Progenitor cell of endocrine pancreas (in vitro differentiated cells): ENCODE measurements around the gene C4B. TPM values are rescaled to one million over a fixed set of nuclear protein-coding genes. Genes with fewer than 3 reads are reported as not detected.
"Not testable (repeated sequence)": the region's sequence is repeated elsewhere in the genome, so short reads cannot be mapped to it uniquely, and the experiment has no call there.

Experiments
- DNase-seq: peaks from one replicate; pipeline ENCODE4 v3.0.0; 2021; ENCODE audit warnings: low spot score; ENCODE audit not compliant: unreplicated experiment
- H3K27ac Mint-ChIP-seq: 2 replicates; pipeline ENCODE4 v1.8.0; 2021; ENCODE audit warnings: mild to moderate bottlenecking, moderate library complexity, mixed read lengths
- H3K27me3 Mint-ChIP-seq: 2 replicates; pipeline ENCODE4 v1.8.0; 2021; ENCODE audit warnings: mixed read lengths
- H3K36me3 Mint-ChIP-seq: 2 replicates; pipeline ENCODE4 v1.8.0; 2022; ENCODE audit warnings: mixed read lengths; ENCODE audit not compliant: insufficient read depth
- H3K4me1 Mint-ChIP-seq: 2 replicates; pipeline ENCODE4 v1.8.0; 2021; ENCODE audit warnings: low read depth, mixed read lengths
- H3K4me3 Mint-ChIP-seq: 2 replicates; pipeline ENCODE4 v1.8.0; 2021; ENCODE audit warnings: low read depth, mild to moderate bottlenecking, moderate library complexity, mixed read lengths
- H3K9me3 Mint-ChIP-seq: 2 replicates; pipeline ENCODE4 v1.8.0; 2021; ENCODE audit warnings: low read depth, mixed read lengths
- total RNA-seq: library from RNA; stranded (reverse); gene quantifications from 2 replicates; pipeline ENCODE4 v1.2.1, GENCODE V29; 2021
- TF ChIP-seq, protein P1 (sequence below): fragments of 200-600 bp; sonication (generic); IDR thresholded peaks from one replicate; pipeline ENCODE4 v1.5.0; 2021; ENCODE audit warnings: antibody characterized with exemption, mild to moderate bottlenecking; ENCODE audit not compliant: unreplicated experiment

The C4B gene
- total RNA-seq, 1 donor from 2014 or later, result 8.4 TPM

DNA sequence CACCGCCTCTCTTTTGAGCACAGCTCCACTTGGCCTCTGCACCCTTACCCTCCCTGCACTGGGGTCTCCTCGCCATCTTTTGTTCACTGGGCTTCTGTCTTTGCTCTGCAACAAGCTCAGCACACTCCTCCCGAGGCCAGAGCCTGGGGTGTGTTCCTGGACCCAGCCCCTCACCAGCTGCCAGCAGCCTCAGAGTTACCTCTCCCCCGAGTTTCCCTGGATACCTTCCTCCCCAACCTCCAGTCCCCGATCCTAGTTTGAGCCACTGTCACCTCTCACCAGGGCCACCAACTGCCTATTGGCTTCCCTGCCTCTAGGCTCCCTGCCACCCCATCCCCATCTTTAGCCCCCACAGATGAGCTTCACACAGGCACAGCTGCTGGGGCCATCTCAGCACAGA lies 36.0 kb downstream of the C4B start:
- Mint-ChIP-seq H3K27me3 (peaks cover 12% of the 10 kb centered on the region), H3K27ac (no peak overlapping the region), H3K9me3 (no peaks in the 10 kb centered on the region), H3K36me3 (no peaks in the 10 kb centered on the region), H3K4me3 (no peak overlapping the region), H3K4me1 (no peaks in the 10 kb centered on the region)
- no peak for DNase-seq
- TF ChIP-seq, protein P1, sequence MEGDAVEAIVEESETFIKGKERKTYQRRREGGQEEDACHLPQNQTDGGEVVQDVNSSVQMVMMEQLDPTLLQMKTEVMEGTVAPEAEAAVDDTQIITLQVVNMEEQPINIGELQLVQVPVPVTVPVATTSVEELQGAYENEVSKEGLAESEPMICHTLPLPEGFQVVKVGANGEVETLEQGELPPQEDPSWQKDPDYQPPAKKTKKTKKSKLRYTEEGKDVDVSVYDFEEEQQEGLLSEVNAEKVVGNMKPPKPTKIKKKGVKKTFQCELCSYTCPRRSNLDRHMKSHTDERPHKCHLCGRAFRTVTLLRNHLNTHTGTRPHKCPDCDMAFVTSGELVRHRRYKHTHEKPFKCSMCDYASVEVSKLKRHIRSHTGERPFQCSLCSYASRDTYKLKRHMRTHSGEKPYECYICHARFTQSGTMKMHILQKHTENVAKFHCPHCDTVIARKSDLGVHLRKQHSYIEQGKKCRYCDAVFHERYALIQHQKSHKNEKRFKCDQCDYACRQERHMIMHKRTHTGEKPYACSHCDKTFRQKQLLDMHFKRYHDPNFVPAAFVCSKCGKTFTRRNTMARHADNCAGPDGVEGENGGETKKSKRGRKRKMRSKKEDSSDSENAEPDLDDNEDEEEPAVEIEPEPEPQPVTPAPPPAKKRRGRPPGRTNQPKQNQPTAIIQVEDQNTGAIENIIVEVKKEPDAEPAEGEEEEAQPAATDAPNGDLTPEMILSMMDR, result no peak

DNA sequence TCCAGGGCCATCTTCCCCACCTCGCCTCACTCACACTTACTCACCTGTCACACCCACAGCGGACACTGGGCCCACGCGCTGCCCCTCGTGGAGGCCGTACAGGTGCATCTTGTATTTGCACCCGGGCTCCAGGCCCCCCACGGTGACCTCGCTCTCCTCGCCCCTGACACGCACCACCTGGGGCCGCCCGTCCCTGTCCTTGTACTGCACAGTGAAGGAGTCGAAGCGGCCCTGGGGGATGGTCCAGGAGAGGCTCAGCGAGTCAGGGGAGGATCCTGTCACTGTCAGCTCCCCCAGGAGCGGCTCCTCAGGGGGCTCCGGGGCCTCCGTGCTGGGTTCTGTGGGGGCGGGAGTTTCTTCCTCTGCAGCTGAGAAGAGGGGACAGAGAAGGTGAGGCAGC lies 38.0 kb downstream of the C4B start:
- H3K4me1 Mint-ChIP-seq, H3K9me3 Mint-ChIP-seq, H3K36me3 Mint-ChIP-seq, H3K4me3 Mint-ChIP-seq, DNase-seq: not testable (repeated sequence)
- Mint-ChIP-seq H3K27ac (peak overlapping the region; percentile 65), H3K27me3 (peaks cover 12% of the 10 kb centered on the region)

DNA sequence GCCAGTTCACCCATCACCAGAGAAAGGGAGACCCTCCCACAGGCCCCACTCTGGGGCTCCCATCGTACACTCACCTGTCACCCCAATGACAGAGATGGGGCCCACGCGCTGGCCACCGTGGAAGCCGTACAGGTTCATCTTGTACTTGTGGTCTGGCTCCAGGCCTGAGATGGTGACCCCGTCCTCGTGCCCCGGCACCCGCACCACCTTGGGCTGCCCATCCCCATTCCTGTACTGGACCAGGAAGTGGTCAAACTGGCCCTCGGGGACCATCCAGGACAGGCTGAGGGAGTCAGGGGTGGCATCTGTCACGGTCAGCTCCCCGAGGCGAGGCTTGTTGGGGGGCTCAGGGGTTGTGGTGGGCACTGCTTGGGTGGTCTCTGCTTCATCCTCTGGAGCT lies 38.7 kb downstream of the C4B start:
- H3K27me3 Mint-ChIP-seq, result peaks cover 12% of the 10 kb centered on the region
- not testable (repeated sequence) for DNase-seq, H3K27ac Mint-ChIP-seq, H3K4me1 Mint-ChIP-seq, H3K9me3 Mint-ChIP-seq, H3K4me3 Mint-ChIP-seq, H3K36me3 Mint-ChIP-seq

DNA sequence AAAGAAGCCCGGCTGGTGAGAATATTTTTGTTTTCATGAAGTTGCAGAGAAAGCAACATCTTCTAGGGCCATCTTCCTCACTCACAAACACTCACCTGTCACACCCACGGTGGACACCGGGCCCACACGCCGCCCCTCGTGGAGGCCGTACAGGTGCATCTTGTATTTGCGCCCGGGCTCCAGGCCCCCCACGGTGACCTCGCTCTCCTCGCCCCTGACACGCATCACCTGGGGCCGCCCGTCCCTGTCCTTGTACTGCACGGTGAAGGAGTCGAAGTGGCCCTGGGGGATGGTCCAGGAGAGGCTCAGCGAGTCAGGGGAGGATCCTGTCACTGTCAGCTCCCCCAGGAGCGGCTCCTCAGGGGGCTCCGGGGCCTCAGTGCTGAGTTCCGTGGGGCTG lies 41.2 kb downstream of the C4B start:
- H3K9me3 Mint-ChIP-seq, H3K36me3 Mint-ChIP-seq, DNase-seq, H3K4me1 Mint-ChIP-seq, H3K4me3 Mint-ChIP-seq, H3K27ac Mint-ChIP-seq, H3K27me3 Mint-ChIP-seq: not testable (repeated sequence)

DNA sequence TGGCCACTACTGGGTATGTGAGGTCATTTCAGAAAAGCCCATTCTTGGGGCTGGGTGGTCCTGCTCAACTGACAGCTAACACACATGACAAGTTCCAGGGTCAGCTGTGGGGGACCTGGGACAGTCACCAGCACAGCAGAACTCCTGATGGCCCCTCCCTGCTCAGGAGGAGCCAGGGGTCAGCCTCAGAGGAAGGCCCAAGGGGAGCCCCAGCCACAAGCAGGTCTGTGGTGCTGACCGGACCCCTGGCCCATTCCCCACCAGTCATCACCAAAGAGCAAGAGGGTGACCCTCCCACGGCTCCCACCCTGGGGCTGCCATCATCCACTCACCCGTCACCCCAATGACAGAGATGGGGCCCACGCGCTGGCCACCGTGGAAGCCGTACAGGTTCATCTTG lies 41.7 kb downstream of the C4B start:
- Mint-ChIP-seq H3K36me3 (no peaks in the 10 kb centered on the region), H3K9me3 (no peaks in the 10 kb centered on the region), H3K27me3 (peaks cover 4% of the 10 kb centered on the region), H3K4me1 (no peaks in the 10 kb centered on the region), H3K4me3 (no peak overlapping the region), H3K27ac (no peak overlapping the region)
- TF ChIP-seq, protein P1, result no peak
- DNase-seq, result no peak

DNA sequence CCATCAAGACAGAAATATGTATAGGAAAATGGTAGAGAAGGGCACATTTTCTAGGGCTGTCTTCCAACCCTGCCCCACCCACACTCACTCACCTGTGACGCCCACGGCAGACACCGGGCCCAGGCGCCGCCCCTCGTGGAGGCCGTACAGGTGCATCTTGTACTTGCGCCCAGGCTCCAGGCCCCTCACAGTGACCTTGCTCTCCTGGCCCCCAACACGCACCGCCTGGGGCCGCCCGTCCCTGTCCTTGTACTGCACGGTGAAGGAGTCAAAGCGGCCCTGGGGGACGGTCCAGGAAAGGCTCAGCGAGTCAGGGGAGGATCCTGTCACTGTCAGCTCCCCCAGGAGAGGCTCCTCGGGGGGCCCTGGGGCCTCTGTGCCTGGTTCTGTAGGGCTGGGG lies 43.4 kb downstream of the C4B start:
- Mint-ChIP-seq H3K4me3 (no peak overlapping the region), H3K9me3 (no peaks in the 10 kb centered on the region), H3K4me1 (no peaks in the 10 kb centered on the region), H3K27ac (no peak overlapping the region), H3K27me3 (no peaks in the 10 kb centered on the region), H3K36me3 (no peaks in the 10 kb centered on the region)
- TF ChIP-seq, protein P1, result no peak
- DNase-seq, result no peak

DNA sequence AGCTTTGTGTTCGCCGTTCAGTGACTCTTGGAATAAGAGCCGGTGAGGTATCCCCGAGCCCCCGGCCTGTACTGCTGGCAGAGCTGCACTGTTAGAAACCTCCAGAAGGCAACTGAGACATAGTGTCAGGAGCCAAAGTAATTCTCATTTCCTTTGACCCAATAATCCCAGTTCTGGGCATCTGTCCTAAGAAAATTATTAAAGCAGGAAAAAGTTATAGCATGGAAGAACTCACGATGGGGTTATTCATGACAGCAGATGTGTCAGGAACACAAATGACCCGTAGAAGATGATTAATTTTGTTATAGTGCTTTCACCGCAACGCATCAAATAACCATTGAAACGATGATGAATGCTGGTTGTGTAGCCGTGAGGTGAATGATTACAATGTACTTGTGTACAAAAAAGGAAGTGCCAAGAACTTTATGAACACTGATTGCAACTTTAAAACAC lies 43.9 kb downstream of the C4B start:
- TF ChIP-seq, protein P1, result no peak
- Mint-ChIP-seq H3K27me3 (no peaks in the 10 kb centered on the region), H3K36me3 (no peaks in the 10 kb centered on the region), H3K9me3 (no peaks in the 10 kb centered on the region), H3K4me3 (no peak overlapping the region), H3K4me1 (no peaks in the 10 kb centered on the region), H3K27ac (no peak overlapping the region)
- no peak for DNase-seq
